Right cardiac atrium (tissue), 5 donors: ENCODE data around the gene AIG1. TPM values are rescaled to one million over a fixed set of nuclear protein-coding genes. Genes with fewer than 3 reads are reported as not detected.

Experiments used
- ATAC-seq, 2 donors: fragments of 200-7000 bp; cut with Tn5 transposase; one replicate each; pipeline versions ENCODE4 v1.8.0 to v1.9.1; 2020; ENCODE audit warnings: moderate library complexity in 2 of 2, mild to moderate bottlenecking in 1 of 2
- DNase-seq, 3 donors: peaks; one replicate each; pipeline ENCODE4 v3.0.0-alpha.2; 2020
- H3K27ac ChIP-seq: one replicate; pipeline ENCODE4 v1.5.1; 2013; ENCODE audit warnings: mild to moderate bottlenecking, low read length, control low read depth, moderate library complexity
- H3K27me3 ChIP-seq: one replicate; pipeline ENCODE4 v1.6.1; 2013; ENCODE audit not compliant: control insufficient read depth, insufficient read depth
- H3K4me1 ChIP-seq: one replicate; pipeline ENCODE4 v1.6.1; 2013; ENCODE audit warnings: low read length; ENCODE audit not compliant: control insufficient read depth, insufficient read depth
- H3K4me3 ChIP-seq: one replicate; pipeline ENCODE4 v1.5.1; 2013; ENCODE audit warnings: low read length, control low read depth
- H3K9me3 ChIP-seq: one replicate; pipeline ENCODE4 v1.6.1; 2013; ENCODE audit warnings: low read length; ENCODE audit not compliant: control insufficient read depth
- WGBS: extraction: QIAGEN DNeasy Blood & Tissue Kit; methylation state at CpG from one replicate; pipeline ENCODE4 v1.1.7; 2013; 5-methylcytosine and 5-hydroxymethylcytosine counted together
- intact Hi-C, 4 donors: fragments of 100-400 bp; cut with DNase I; formaldehyde crosslinking; loops; one replicate each; pipeline versions ENCODE4 v1.11.0 to v1.14.0; 2022 to 2023
- polyA plus RNA-seq: library from polyadenylated mRNA; stranded (reverse); fragments of 200-250 nt; gene quantifications from one replicate; pipeline ENCODE4 v1.2.3, GENCODE V29; 2013
- total RNA-seq, 4 donors: library from RNA; stranded (reverse); fragmentation: NEBNext Ultra II Directional; extraction: Animal tissue kit (Norgen Biotek cat#: 25700); gene quantifications; one replicate each; pipeline ENCODE4 v1.2.1, GENCODE V29; 2021
- donor health status: healthy with polysubstance abuse.
- donor health status: DM: no; HTN: yes; CAD: no.
- donor health status: DM: no; HTN: no; CAD: no.
- donor health status: DM: no; HTN: yes; CAD: no; lungs with severe emphysema.
- donor health status: DM: yes; HTN: yes; CAD: no.

Gene AIG1
- total and polyA plus RNA-seq, 5 donors = 44.4 to 69.8 (median 51.9) TPM

GRCh38 chr6:143198312-143198711 is 137.6 kb downstream of the AIG1 start:
- DNase-seq (no peak), ATAC-seq (no peak)
- Histone ChIP-seq H3K4me1 (peaks cover 5% of the 10 kb centered on the region), H3K27me3 (no peaks in the 10 kb centered on the region), H3K4me3 (no peak overlapping the region), H3K27ac (no peak overlapping the region), H3K9me3 (no peaks in the 10 kb centered on the region)
- intact Hi-C loops = no loop called here
- 46% methylated on average over 5 of the region's 5 CpGs for WGBS

- Histone ChIP-seq H3K27me3 (no peaks in the 10 kb centered on the region), H3K4me1 (peaks cover 5% of the 10 kb centered on the region), H3K27ac (no peak overlapping the region), H3K4me3 (no peak overlapping the region), H3K9me3 (no peaks in the 10 kb centered on the region)
- ATAC-seq (no peak), DNase-seq (no peak)
- WGBS = 83% methylated on average over 1 of the region's 1 CpG
- intact Hi-C loops = no loop called here
These were observed 138.6 kb downstream of the AIG1 start for GRCh38 chr6:143199291-143199690.

DNA sequence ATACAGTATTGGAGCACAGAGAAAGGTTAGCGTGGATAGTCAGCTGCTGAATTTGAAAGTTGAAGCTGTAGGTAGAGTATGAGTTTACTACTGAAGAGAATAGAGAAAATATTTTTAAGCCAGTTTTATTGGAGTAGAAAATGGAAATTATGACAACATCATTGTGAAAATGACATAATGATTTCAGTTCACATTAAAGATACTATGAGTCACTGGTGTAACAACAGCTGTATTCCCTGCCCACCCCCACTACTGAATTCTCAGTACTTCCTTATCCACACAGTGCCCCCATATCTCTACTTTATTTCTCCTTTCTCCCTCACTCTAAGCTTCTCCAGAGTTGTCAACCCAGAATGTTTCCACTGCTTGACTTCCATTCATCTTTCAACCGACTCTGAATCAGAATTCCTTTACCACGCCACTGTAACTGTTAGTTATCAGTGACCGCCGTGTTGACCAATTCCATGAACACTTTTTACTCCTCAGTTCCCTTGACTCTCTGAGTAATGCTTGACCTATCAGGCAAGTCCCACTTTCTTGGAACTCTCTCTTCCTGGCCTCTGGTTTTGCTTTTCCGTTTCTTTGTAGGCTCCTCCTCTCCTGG is 139.6 kb downstream of the AIG1 start:
- no peaks in the 10 kb centered on the region for H3K9me3 ChIP-seq
- no peaks in the 10 kb centered on the region for H3K27me3 ChIP-seq
- H3K4me3 ChIP-seq = no peak overlapping the region
- H3K27ac ChIP-seq = no peak overlapping the region
- H3K4me1 ChIP-seq = peaks cover 5% of the 10 kb centered on the region
- DNase-seq (no peak), ATAC-seq (peak; percentile 85 to 90)
- WGBS = 65% methylated on average over 6 of the region's 6 CpGs
- intact Hi-C loops = no loop called here

GRCh38 chr6:143204045-143204444 is 143.4 kb downstream of the AIG1 start:
- ATAC-seq (no peak), DNase-seq (no peak)
- Histone ChIP-seq H3K27me3 (no peaks in the 10 kb centered on the region), H3K9me3 (no peaks in the 10 kb centered on the region), H3K4me1 (peaks cover 2% of the 10 kb centered on the region), H3K27ac (no peak overlapping the region), H3K4me3 (no peak overlapping the region)
- intact Hi-C loops = no loop called here

DNA sequence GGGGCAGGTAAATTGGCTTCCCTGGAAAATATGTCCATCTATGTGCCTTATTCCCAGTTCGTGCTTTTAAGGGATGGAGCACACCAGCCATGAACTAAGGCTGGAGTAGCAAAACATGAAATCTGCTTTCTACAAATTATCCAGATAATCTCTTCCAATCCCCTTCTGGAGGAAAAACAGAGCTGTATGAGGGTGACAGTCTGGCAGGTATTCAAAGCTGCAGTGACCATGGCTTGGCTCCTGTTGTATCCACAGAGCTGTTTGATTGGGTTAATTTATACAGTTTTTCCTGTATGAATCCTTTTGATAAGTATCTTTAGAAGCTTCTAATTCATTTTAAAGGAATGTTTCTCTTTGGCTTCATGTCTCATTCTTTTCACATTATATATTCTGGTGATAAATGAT is 144.4 kb downstream of the AIG1 start:
- H3K9me3 ChIP-seq = no peaks in the 10 kb centered on the region
- ATAC-seq = no peak
- H3K4me3 ChIP-seq = no peak overlapping the region
- 92% methylated on average over 1 of the region's 1 CpG for WGBS
- no peak for DNase-seq
- no peaks in the 10 kb centered on the region for H3K27me3 ChIP-seq
- H3K4me1 ChIP-seq = peaks cover 2% of the 10 kb centered on the region
- intact Hi-C loops = no loop called here
- H3K27ac ChIP-seq = no peak overlapping the region

- ATAC-seq (no peak), DNase-seq (no peak)
- Histone ChIP-seq H3K27ac (no peak overlapping the region), H3K27me3 (no peaks in the 10 kb centered on the region), H3K9me3 (no peaks in the 10 kb centered on the region), H3K4me3 (no peak overlapping the region), H3K4me1 (peaks cover 2% of the 10 kb centered on the region)
- WGBS = 57% methylated on average over 2 of the region's 2 CpGs
- intact Hi-C loops = no loop called here
These were observed 144.9 kb downstream of the AIG1 start for GRCh38 chr6:143205585-143205984.

DNA sequence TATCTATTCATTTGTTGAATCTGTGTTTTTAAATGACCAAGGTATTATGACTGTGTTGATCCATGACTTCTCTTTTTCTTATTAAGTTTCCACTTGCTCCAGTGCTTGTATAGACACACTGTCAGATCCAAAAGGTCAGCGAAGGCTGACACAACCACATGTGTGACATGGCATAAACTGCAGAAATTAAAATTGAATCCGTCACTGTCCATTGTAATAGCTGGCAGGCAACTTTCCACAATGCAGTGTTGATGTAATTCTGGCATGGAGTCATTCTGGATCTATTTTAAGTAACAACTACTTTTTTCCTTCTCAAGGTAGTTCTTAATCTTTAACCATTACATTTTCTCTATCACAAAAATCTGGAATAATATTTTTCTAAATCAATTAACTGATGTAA is 145.3 kb downstream of the AIG1 start:
- Histone ChIP-seq H3K27ac (no peak overlapping the region), H3K9me3 (no peaks in the 10 kb centered on the region), H3K27me3 (no peaks in the 10 kb centered on the region), H3K4me1 (peaks cover 2% of the 10 kb centered on the region), H3K4me3 (no peak overlapping the region)
- intact Hi-C loops = no loop called here
- WGBS = 50% methylated on average over 2 of the region's 2 CpGs
- ATAC-seq (peak; percentile 52 to 56), DNase-seq (no peak)

- no peak overlapping the region for H3K4me3 ChIP-seq
- DNase-seq (no peak), ATAC-seq (no peak)
- intact Hi-C loops = no loop called here
- 83% methylated on average over 1 of the region's 1 CpG for WGBS
- H3K27me3 ChIP-seq = no peaks in the 10 kb centered on the region
- H3K9me3 ChIP-seq = no peaks in the 10 kb centered on the region
- H3K27ac ChIP-seq = no peak overlapping the region
- H3K4me1 ChIP-seq = peaks cover 2% of the 10 kb centered on the region
These were observed 145.9 kb downstream of the AIG1 start for GRCh38 chr6:143206550-143206949.

DNA sequence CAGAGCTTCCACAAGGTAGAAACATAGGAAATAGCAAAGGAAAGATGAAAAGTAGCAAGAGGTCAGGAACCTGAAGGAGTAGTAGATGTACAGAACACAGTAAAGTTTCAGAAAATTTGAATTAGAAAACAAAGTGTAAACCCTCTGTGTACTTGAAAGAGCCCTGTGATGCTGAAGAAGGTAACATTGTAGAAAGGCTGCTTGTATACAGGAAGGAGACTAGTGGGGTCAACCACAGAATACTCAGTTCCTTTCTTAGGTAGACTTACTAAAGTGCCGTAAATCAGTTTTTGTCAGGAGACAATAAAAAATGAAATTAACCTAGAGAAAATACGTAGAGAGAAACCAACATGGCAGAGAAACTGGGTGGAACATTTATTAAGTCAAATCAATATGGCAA is 149.7 kb downstream of the AIG1 start:
- Histone ChIP-seq H3K9me3 (no peaks in the 10 kb centered on the region), H3K27ac (no peak overlapping the region), H3K27me3 (no peaks in the 10 kb centered on the region), H3K4me3 (no peak overlapping the region), H3K4me1 (peaks cover 3% of the 10 kb centered on the region)
- DNase-seq (no peak), ATAC-seq (no peak)
- intact Hi-C loops = no loop called here
- WGBS = 92% methylated on average over 2 of the region's 2 CpGs

- 23% methylated on average over 3 of the region's 3 CpGs for WGBS
- DNase-seq = no peak
- Histone ChIP-seq H3K9me3 (no peaks in the 10 kb centered on the region), H3K27me3 (no peaks in the 10 kb centered on the region), H3K4me1 (peaks cover 5% of the 10 kb centered on the region), H3K27ac (no peak overlapping the region), H3K4me3 (no peak overlapping the region)
- ATAC-seq = peak; percentile 45 to 68
- intact Hi-C loops = no loop called here
These were observed 153.2 kb downstream of the AIG1 start for GRCh38 chr6:143213859-143214376.

GRCh38 chr6:143215363-143215762 is 154.7 kb downstream of the AIG1 start:
- intact Hi-C loops = no loop called here
- Histone ChIP-seq H3K27ac (no peak overlapping the region), H3K9me3 (no peaks in the 10 kb centered on the region), H3K4me3 (no peak overlapping the region), H3K27me3 (no peaks in the 10 kb centered on the region), H3K4me1 (peaks cover 5% of the 10 kb centered on the region)
- 47% methylated on average over 2 of the region's 2 CpGs for WGBS
- ATAC-seq = no peak
- DNase-seq = no peak

DNA sequence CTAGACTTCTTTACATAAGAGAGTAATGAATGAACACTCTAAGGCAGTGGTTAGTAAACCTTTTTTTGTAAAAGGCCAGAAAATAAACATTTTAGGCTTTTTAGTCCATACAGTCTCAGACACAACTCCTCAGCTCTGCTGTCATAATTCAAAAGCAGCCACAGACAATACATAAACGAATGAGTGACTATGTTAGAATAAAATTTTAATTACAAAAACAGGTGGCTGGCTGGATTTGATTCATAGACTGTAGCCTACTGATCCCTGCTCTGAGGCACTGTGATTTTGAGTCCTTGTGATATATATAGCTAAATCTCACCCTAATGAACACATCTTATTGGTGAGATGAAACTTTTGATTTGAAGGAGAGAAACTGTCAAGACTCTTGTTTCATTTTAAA is 155.1 kb downstream of the AIG1 start:
- intact Hi-C loops = no loop called here
- Histone ChIP-seq H3K4me3 (no peak overlapping the region), H3K4me1 (peaks cover 5% of the 10 kb centered on the region), H3K9me3 (no peaks in the 10 kb centered on the region), H3K27me3 (no peaks in the 10 kb centered on the region), H3K27ac (no peak overlapping the region)
- no peak for DNase-seq
- no peak for ATAC-seq
- WGBS = 38% methylated on average over 1 of the region's 1 CpG
